Tibial artery (tissue), 4 donors: Measurements from ENCODE around the gene MET.

Source experiments
- DNase-seq, 2 donors: peaks; one replicate each; pipeline ENCODE4 v3.0.0-alpha.2; 2019
- H3K27ac ChIP-seq, 2 donors: fragments of 200-600 bp; sonication (generic) in 1 of 2; 1 replicate in 1 of 2; 2 replicates in 1 of 2; pipeline ENCODE4 v1.5.1; 2018 to 2019; ENCODE audit warnings: mild to moderate bottlenecking in 1 of 2
- H3K27me3 ChIP-seq, 2 donors: fragments of 200-600 bp; sonication (generic) in 1 of 2; one replicate each; pipeline versions ENCODE4 v1.5.1 to v1.6.0; 2016 to 2019
- H3K36me3 ChIP-seq, 3 donors: fragments of 200-600 bp; sonication (generic) in 2 of 3; one replicate each; pipeline ENCODE4 v1.5.1; 2016 to 2019; ENCODE audit warnings: mild to moderate bottlenecking in 2 of 3
- H3K4me1 ChIP-seq, 4 donors: fragments of 200-600 bp; sonication (generic) in 2 of 4; 1 replicate in 3 of 4; 2 replicates in 1 of 4; pipeline ENCODE4 v1.5.1; 2016 to 2019
- H3K4me3 ChIP-seq, 2 donors: fragments of 200-600 bp; sonication (generic) in 1 of 2; 1 replicate in 1 of 2; 2 replicates in 1 of 2; pipeline ENCODE4 v1.5.1; 2018 to 2019; ENCODE audit warnings: mild to moderate bottlenecking in 2 of 2
- H3K9me3 ChIP-seq, 3 donors: fragments of 200-600 bp; sonication (generic) in 1 of 3; one replicate each; pipeline ENCODE4 v1.5.1; 2016 to 2019
- intact Hi-C: fragments of 100-400 bp; cut with DNase I; formaldehyde crosslinking; loops from one replicate; pipeline ENCODE4 v1.15.0; 2023; ENCODE audit warnings: low total_unique reads
- TF ChIP-seq, protein P1 (sequence below), 2 experiments: fragments of 200-600 bp in 1 of 2; fragments of 450-650 bp in 1 of 2; IDR thresholded peaks; one replicate each; pipeline ENCODE4 v1.5.1; 2017 to 2019; ENCODE audit warnings: antibody characterized with exemption in 2 of 2, mild to moderate bottlenecking in 1 of 2, moderate library complexity in 1 of 2

Gene MET

DNA sequence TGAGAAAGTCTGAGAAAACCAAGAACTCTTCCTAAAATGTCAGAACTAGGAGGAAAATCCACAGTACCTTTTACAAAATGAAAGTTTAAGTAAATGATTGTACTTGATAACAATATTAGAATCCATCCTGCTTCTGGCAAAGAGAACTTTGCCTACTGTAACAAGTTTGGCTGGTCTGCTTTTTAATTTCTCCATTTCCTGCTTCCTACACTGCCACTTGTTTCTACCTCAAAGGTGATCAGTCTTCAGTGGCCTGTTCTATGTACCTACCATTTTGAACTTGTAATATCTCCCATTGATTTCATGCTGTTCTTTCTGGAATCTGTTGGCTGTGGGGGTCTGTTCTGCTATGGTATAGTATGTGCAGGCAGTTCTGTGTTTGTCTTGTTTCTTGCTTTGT, 157.5 kb downstream of the MET start:
- DNase-seq, result no peak
- H3K4me3 ChIP-seq, result no peak overlapping the region
- no peak overlapping the region for H3K27ac ChIP-seq
- no peaks in the 10 kb centered on the region for H3K4me1 ChIP-seq
- TF ChIP-seq, protein P1, sequence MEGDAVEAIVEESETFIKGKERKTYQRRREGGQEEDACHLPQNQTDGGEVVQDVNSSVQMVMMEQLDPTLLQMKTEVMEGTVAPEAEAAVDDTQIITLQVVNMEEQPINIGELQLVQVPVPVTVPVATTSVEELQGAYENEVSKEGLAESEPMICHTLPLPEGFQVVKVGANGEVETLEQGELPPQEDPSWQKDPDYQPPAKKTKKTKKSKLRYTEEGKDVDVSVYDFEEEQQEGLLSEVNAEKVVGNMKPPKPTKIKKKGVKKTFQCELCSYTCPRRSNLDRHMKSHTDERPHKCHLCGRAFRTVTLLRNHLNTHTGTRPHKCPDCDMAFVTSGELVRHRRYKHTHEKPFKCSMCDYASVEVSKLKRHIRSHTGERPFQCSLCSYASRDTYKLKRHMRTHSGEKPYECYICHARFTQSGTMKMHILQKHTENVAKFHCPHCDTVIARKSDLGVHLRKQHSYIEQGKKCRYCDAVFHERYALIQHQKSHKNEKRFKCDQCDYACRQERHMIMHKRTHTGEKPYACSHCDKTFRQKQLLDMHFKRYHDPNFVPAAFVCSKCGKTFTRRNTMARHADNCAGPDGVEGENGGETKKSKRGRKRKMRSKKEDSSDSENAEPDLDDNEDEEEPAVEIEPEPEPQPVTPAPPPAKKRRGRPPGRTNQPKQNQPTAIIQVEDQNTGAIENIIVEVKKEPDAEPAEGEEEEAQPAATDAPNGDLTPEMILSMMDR (IDR thresholded peaks at IDR 0.05), result no peak
- H3K27me3 ChIP-seq, result no peaks in the 10 kb centered on the region
- intact Hi-C loops, result no loop called here
- H3K36me3 ChIP-seq, result no peaks in the 10 kb centered on the region
- H3K9me3 ChIP-seq, result no peaks in the 10 kb centered on the region

DNA sequence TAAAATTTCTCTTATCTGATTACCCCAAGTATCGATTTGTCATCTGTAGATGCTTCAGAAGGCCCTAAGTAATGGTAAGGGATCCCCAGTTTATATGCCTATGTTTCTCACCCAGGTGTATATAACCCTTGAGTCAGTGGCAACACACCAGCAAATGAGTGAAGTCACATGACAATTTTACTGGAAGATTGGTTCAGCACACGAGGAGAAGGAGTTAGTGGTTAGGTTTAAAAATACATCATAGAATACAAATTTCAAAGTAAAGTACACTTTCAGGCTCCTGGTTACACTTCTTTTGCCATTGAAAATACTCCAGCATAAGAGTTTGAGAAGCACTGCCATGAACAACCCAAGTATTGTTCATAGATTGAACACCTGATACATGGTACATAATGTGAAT, 160.7 kb downstream of the MET start:
- Histone ChIP-seq H3K36me3 (no peaks in the 10 kb centered on the region), H3K4me3 (no peak overlapping the region), H3K27ac (no peak overlapping the region), H3K27me3 (no peaks in the 10 kb centered on the region), H3K4me1 (no peaks in the 10 kb centered on the region), H3K9me3 (no peaks in the 10 kb centered on the region)
- TF ChIP-seq, protein P1 (IDR thresholded peaks at IDR 0.05), result no peak
- intact Hi-C loops, result no loop called here
- no peak for DNase-seq

DNA sequence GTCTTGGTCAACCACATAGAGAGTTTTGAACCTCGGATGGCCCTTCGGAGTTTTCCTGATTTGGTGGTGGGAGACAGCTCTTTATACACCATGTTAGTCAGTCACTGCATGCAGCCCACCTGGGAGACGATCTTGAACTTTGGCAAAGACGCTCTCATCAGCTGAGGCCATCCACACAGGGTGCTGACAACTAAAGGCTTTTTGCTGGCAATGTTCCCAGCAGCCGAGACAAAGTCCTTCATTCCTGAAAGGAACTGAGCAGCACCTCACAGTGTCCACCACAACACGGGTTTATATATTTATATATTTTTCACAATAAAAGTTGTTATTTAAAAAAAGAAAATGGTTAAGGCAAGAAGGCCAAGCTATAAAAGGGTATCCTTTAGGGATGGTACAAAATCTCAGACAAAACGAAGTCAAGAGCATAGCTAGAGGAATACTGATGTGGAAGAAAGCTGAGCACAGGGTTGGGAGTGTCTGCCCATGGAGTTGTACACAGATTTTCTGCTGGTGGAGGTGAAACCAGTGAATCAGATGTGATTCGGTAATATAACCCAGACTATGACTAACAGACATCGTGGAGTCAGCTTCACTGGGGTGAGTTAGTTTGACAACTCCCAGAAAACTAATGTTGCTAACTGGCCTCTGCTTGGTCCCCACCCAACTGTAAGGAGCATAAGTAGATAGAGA, 163.0 kb downstream of the MET start:
- no peak for DNase-seq
- no peaks in the 10 kb centered on the region for H3K36me3 ChIP-seq
- no peaks in the 10 kb centered on the region for H3K4me1 ChIP-seq
- no peak overlapping the region for H3K27ac ChIP-seq
- TF ChIP-seq, protein P1 (IDR thresholded peaks at IDR 0.05), result no peak
- no peaks in the 10 kb centered on the region for H3K27me3 ChIP-seq
- intact Hi-C loops, result no loop called here
- H3K4me3 ChIP-seq, result no peak overlapping the region
- no peaks in the 10 kb centered on the region for H3K9me3 ChIP-seq

DNA sequence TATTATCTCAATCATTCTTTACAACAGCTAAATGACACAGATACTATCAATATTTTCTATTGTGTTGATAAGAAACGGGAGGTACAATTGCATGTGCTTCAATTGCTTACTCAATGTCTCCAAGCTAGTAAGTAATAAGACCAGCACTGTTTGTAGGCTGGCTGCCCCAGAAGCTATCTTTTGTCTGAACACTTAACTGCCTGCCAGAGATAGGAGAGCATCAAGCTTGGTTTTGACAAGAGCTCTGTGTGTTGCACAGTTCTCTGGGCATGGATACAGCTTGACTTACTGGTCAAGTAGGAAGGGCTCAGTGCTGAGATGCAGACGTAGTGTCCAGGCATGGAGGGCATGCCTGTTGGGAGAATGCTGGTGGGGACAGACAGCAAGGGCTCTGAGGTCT, 164.1 kb downstream of the MET start:
- Histone ChIP-seq H3K4me1 (no peaks in the 10 kb centered on the region), H3K9me3 (no peaks in the 10 kb centered on the region), H3K4me3 (no peak overlapping the region), H3K27ac (no peak overlapping the region), H3K27me3 (no peaks in the 10 kb centered on the region), H3K36me3 (no peaks in the 10 kb centered on the region)
- TF ChIP-seq, protein P1 (IDR thresholded peaks at IDR 0.05), result no peak
- no peak for DNase-seq
- intact Hi-C loops, result no loop called here

DNA sequence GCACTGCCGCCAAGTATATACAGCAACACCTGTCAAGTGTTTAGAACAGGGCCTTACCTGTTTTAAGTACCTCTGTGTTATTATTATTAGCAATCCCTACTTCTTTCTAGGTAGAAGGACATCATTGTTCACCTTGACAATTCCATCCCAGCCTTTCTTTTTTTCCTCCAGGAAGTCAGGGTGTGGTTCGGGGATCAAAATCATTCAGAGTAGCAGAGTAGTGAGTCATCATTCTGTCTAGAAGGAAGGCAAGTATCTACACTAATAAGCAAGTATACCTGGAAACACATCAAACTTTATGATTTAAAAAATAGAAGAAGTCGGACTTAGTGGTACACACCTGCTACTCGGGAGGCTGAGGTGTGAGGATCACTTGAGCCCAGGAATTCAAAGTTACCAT, 164.9 kb downstream of the MET start:
- DNase-seq, result no peak
- TF ChIP-seq, protein P1 (IDR thresholded peaks at IDR 0.05), result no peak

DNA sequence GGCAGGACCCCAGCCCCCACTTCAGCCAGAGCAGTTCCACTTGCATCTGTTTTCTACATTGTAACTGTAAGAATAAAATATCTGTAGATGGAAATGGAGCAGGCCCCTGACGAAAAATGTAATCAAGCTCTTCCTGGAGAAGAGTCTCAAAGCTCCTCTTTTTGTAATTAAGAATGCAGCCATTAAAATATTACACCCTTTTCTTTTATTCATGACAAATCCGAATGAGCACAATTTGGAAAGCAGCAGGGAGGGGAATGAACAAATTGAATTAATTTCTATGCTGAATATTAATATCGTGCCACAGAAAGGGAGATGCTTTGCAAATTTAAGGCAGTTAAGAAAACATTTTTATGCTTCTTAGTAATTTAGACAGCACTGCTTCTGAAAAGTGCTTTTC, 165.6 kb downstream of the MET start:
- Histone ChIP-seq H3K4me3 (no peak overlapping the region), H3K36me3 (no peaks in the 10 kb centered on the region), H3K9me3 (no peaks in the 10 kb centered on the region), H3K4me1 (no peaks in the 10 kb centered on the region), H3K27me3 (no peaks in the 10 kb centered on the region), H3K27ac (no peak overlapping the region)
- intact Hi-C loops, result no loop called here
- TF ChIP-seq, protein P1 (IDR thresholded peaks at IDR 0.05), result no peak
- DNase-seq, result no peak

More for the DNA sequence above, 164.9 kb downstream of the MET start:
- intact Hi-C loops, result no loop called here
- Histone ChIP-seq H3K9me3 (no peaks in the 10 kb centered on the region), H3K4me3 (no peak overlapping the region), H3K4me1 (no peaks in the 10 kb centered on the region), H3K36me3 (no peaks in the 10 kb centered on the region), H3K27me3 (no peaks in the 10 kb centered on the region), H3K27ac (no peak overlapping the region)
